ENCODE measurements around the gene ATP6V0D1. TPM values are rescaled to one million over a fixed set of nuclear protein-coding genes. Genes with fewer than 3 reads are reported as not detected.

The ATP6V0D1 gene
- total and polyA plus RNA-seq, 10 donors: 37.3 to 133 (median 105) TPM

DNA sequence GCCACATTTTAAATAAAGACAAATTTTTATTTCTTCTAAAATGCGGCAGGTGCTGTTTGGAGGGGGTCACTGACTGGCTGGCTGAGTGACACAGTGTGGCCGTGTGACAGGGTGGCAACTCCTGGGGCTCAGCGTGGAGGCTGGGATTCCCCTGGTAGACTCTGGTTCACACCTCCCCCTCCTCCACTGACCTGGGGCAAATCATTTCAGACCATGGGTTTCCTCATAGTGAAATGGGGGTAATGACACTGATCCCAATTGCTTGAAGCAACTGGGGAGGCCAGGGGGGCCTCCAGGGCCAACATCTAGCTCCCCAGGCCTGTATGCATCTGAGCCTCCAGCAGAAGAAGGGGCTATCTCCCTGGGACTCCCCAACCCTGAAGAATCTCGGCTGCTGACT, 43.4 kb downstream of the ATP6V0D1 start:
- Histone ChIP-seq H3K4me1 (peaks cover 3 to 81% (median 30%) of the 10 kb centered on the region in 6 donors), H3K36me3 (peaks cover 0 to 72% (median 58%) of the 10 kb centered on the region in 6 donors), H3K9me3 (no peaks in the 10 kb centered on the region), H3K27ac (no peak overlapping the region), H3K27me3 (replicated peaks in 1 of 7) (peaks cover 0 to under 1% (median 0%) of the 10 kb centered on the region in 7 donors), H3K4me3 (no peak overlapping the region)
- no peak for DNase-seq
- TF ChIP-seq POLR2AphosphoS5 (IDR thresholded peaks at IDR 0.05): no peak
- no peak for TF ChIP-seq POLR2A (IDR thresholded peaks at IDR 0.05)
- TF ChIP-seq, protein P1, sequence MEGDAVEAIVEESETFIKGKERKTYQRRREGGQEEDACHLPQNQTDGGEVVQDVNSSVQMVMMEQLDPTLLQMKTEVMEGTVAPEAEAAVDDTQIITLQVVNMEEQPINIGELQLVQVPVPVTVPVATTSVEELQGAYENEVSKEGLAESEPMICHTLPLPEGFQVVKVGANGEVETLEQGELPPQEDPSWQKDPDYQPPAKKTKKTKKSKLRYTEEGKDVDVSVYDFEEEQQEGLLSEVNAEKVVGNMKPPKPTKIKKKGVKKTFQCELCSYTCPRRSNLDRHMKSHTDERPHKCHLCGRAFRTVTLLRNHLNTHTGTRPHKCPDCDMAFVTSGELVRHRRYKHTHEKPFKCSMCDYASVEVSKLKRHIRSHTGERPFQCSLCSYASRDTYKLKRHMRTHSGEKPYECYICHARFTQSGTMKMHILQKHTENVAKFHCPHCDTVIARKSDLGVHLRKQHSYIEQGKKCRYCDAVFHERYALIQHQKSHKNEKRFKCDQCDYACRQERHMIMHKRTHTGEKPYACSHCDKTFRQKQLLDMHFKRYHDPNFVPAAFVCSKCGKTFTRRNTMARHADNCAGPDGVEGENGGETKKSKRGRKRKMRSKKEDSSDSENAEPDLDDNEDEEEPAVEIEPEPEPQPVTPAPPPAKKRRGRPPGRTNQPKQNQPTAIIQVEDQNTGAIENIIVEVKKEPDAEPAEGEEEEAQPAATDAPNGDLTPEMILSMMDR (IDR thresholded peaks at IDR 0.05 in 8 of 11, conservative IDR thresholded peaks at IDR 0.05 in 3 of 11): no peak
- intact Hi-C loops (cut with DNase I; ENCODE audit: low total_unique reads): no loop called here
- WGBS, 5 donors: 62 to 79% (median 72%) methylated on average over 4 of the region's 4 CpGs

DNA sequence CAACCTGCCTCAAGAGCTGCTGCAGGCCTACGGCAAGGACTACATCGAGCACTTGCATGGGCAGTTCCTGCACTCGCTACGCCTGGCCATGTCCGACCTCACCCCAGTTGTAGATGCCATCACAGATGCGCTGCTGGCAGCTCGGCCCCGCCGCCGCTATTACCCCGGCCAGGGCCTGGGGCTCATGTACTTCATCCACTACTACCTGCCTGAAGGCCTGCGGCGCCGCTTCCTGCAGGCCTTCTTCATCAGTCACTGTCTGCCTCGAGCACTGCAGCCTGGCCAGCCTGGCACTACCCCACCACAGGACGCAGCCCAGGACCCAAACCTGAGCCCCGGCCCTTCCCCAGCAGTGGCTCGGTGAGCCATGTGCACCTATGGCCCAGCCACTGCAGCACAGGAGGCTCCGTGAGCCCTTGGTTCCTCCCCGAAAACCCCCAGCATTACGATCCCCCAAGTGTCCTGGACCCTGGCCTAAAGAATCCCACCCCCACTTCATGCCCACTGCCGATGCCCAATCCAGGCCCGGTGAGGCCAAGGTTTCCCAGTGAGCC, 44.2 kb downstream of the ATP6V0D1 start:
- no peak for DNase-seq
- intact Hi-C loops (cut with DNase I; ENCODE audit: low total_unique reads): no loop called here
- WGBS, 5 donors: 87 to 97% (median 95%) methylated on average over 12 to 23 of the region's 23 CpGs
- Histone ChIP-seq H3K27ac (no peak overlapping the region), H3K4me3 (no peak overlapping the region), H3K9me3 (no peaks in the 10 kb centered on the region), H3K36me3 (peaks cover 0 to 64% (median 52%) of the 10 kb centered on the region in 6 donors), H3K27me3 (replicated peaks in 1 of 7) (peaks cover 0 to 8% (median 0%) of the 10 kb centered on the region in 7 donors), H3K4me1 (peaks cover 11 to 81% (median 33%) of the 10 kb centered on the region in 6 donors)
- peak in 2 of 3 donors; percentile 17 to 54 for TF ChIP-seq POLR2AphosphoS5 (IDR thresholded peaks at IDR 0.05)
- TF ChIP-seq, protein P1 (IDR thresholded peaks at IDR 0.05 in 8 of 11, conservative IDR thresholded peaks at IDR 0.05 in 3 of 11): no peak

DNA sequence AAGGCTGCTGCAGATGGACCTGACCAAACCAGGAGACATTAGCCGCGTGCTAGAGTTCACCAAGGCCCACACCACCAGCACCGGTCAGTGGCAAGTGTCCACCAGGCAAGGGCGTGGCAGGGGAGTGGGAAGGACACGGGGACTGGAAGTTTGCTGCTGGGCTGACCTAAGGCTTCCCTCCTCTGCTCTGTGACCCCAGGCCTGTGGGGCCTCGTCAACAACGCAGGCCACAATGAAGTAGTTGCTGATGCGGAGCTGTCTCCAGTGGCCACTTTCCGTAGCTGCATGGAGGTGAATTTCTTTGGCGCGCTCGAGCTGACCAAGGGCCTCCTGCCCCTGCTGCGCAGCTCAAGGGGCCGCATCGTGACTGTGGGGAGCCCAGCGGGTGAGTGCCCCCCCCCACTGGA, 45.2 kb downstream of the ATP6V0D1 start:
- no peak for DNase-seq
- peak overlapping the region in 4 of 8 donors; percentile 2 to 53 (median 24) for H3K27ac ChIP-seq
- TF ChIP-seq POLR2AphosphoS5 (IDR thresholded peaks at IDR 0.05) (peak in 2 of 3 donors; percentile 28 to 59), POLR2A (IDR thresholded peaks at IDR 0.05) (no peak)
- no peak overlapping the region for H3K4me3 ChIP-seq
- peaks cover 0 to 54% (median 44%) of the 10 kb centered on the region in 6 donors for H3K36me3 ChIP-seq
- intact Hi-C loops (cut with DNase I; ENCODE audit: low total_unique reads): no loop called here
- no peaks in the 10 kb centered on the region for H3K9me3 ChIP-seq
- H3K4me1 ChIP-seq: peaks cover 14 to 79% (median 41%) of the 10 kb centered on the region in 6 donors
- 86 to 95% (median 94%) methylated on average over 6 to 16 of the region's 16 CpGs for WGBS, 5 donors
- H3K27me3 ChIP-seq (replicated peaks in 1 of 7): peaks cover 0 to 18% (median 5%) of the 10 kb centered on the region in 7 donors

GRCh38 chr16:67433131-67433719, 47.7 kb downstream of the ATP6V0D1 start:
- H3K36me3 ChIP-seq: peaks cover 0 to 29% (median 19%) of the 10 kb centered on the region in 6 donors
- H3K4me3 ChIP-seq: no peak overlapping the region
- intact Hi-C loops (cut with DNase I; ENCODE audit: low total_unique reads): no loop called here
- H3K4me1 ChIP-seq: peaks cover 32 to 98% (median 64%) of the 10 kb centered on the region in 6 donors
- H3K27me3 ChIP-seq (replicated peaks in 1 of 7): peaks cover 0 to 43% (median 16%) of the 10 kb centered on the region in 7 donors
- no peaks in the 10 kb centered on the region for H3K9me3 ChIP-seq
- no peak for TF ChIP-seq POLR2AphosphoS5 (IDR thresholded peaks at IDR 0.05)
- TF ChIP-seq, protein P1 (IDR thresholded peaks at IDR 0.05 in 8 of 11, conservative IDR thresholded peaks at IDR 0.05 in 3 of 11): no peak
- no peak for TF ChIP-seq POLR2A (IDR thresholded peaks at IDR 0.05)
- no peak for DNase-seq
- H3K27ac ChIP-seq: peak overlapping the region in 1 of 8 donors; percentile 68
- 79 to 100% (median 86%) methylated on average over 5 of the region's 5 CpGs for WGBS, 5 donors
